ENCODE results near the gene APBB1.
"Not testable (repeated sequence)": the region's sequence is repeated elsewhere in the genome, so short reads cannot be mapped to it uniquely, and the experiment has no call there.

APBB1 gene

DNA sequence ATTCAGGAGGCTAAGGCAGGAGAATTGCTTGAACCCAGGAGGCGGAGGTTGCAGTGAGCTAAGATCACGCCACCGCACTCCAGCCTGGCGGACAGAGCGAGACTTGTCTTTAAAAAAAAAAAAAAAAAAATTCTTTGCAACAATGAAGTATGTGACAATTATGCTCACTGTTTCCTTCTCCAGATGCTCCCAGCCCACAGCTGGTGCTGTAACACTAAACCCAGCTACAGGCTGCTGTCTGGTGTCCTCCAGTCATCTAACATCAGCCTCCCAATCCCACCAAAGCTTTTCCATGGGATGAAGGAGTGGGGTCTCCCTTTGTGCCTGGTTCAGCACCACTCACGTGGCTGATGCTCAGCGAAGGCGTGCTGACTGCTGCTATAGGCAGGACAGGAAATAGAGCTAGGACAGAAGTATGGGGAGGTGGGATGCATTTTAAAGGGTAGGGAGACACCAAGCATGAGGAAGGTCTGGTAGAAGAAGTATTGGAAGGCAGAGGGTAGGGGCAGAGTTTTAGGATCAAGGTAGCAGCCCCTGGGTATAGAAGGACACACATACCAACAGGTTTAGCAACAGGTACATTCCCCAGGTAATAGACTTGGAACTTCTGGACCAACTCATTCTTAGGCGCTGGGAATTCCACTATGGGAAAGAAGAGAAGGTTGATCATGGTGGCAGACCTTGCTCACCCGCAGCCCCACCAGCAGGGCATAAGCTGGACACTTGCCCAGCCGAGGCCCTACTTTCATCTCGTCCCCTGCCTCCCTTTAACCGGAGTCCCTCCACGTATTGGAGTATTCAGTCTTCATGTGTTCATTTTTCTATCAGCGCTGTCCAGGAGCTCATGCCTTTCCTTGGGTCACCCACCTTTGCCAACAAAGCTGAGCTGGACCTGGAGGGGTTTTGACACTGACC, 18.2 kb downstream of the APBB1 start:
- no peak overlapping the region for H3K4me3 ChIP-seq (ENCODE audit: insufficient read length, low read depth)
- TF ChIP-seq SUZ12 (IDR thresholded peaks at IDR 0.05; ENCODE audit: extremely low read depth, insufficient read depth, insufficient read length) = no peak
- TF ChIP-seq ZNF274 (IDR thresholded peaks at IDR 0.05; ENCODE audit: low read depth, low read length) = no peak
- no peak for TF ChIP-seq YY1 (IDR thresholded peaks at IDR 0.05; ENCODE audit: insufficient read depth, insufficient read length)

GRCh38 chr11:6397636-6398035, 21.3 kb downstream of the APBB1 start:
- Histone ChIP-seq H3K9ac (ENCODE audit: insufficient read length, low read depth) (no peak overlapping the region), H3K27me3 (ENCODE audit: insufficient read depth, insufficient read length) (no peaks in the 10 kb centered on the region), H3K9me3 (ENCODE audit: insufficient read depth, low read length) (no peaks in the 10 kb centered on the region), H3K36me3 (ENCODE audit: insufficient read depth, insufficient read length, low read length) (peaks cover 33% of the 10 kb centered on the region), H3K4me3 (ENCODE audit: insufficient read length, low read depth) (no peak overlapping the region), H3K4me1 (ENCODE audit: insufficient read depth, insufficient read length) (no peaks in the 10 kb centered on the region)
- DNase-seq (ENCODE audit: low read depth, low spot score) = no peak
- no peak for TF ChIP-seq ZNF274 (IDR thresholded peaks at IDR 0.05; ENCODE audit: low read depth, low read length)
- TF ChIP-seq YY1 (IDR thresholded peaks at IDR 0.05; ENCODE audit: insufficient read depth, insufficient read length) = no peak
- TF ChIP-seq SUZ12 (IDR thresholded peaks at IDR 0.05; ENCODE audit: extremely low read depth, insufficient read depth, insufficient read length) = no peak

More for the DNA sequence above, 18.2 kb downstream of the APBB1 start:
- no peaks in the 10 kb centered on the region for H3K27me3 ChIP-seq (ENCODE audit: insufficient read depth, insufficient read length)
- no peaks in the 10 kb centered on the region for H3K9me3 ChIP-seq (ENCODE audit: insufficient read depth, low read length)
- no peak overlapping the region for H3K9ac ChIP-seq (ENCODE audit: insufficient read length, low read depth)
- no peak for DNase-seq (ENCODE audit: low read depth, low spot score)
- peaks cover 21% of the 10 kb centered on the region for H3K36me3 ChIP-seq (ENCODE audit: insufficient read depth, insufficient read length, low read length)
- peaks cover 11% of the 10 kb centered on the region for H3K4me1 ChIP-seq (ENCODE audit: insufficient read depth, insufficient read length)

DNA sequence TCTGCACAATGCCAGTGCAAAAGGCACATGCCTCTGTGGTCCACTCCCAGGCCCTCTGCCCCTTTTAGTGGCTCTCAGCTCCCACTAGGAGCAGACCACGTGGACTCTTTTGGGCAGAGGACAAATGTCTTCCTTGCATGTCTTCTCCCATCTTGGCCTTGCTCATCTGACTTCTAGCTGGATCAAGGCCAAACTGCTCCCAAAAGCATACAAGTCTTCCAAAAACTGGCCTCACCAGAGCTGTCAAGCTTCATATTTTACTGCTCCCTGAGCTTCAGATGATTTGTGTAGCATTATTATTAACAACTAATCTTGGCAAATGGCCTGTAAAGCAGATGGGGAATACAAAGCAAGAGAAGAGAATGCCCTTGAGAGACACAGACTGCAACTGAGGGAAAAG, 21.7 kb downstream of the APBB1 start:
- TF ChIP-seq ZNF274 (IDR thresholded peaks at IDR 0.05; ENCODE audit: low read depth, low read length) (no peak), YY1 (IDR thresholded peaks at IDR 0.05; ENCODE audit: insufficient read depth, insufficient read length) (no peak), SUZ12 (IDR thresholded peaks at IDR 0.05; ENCODE audit: extremely low read depth, insufficient read depth, insufficient read length) (no peak)
- H3K36me3 ChIP-seq (ENCODE audit: insufficient read depth, insufficient read length, low read length) = peaks cover 33% of the 10 kb centered on the region
- no peaks in the 10 kb centered on the region for H3K4me1 ChIP-seq (ENCODE audit: insufficient read depth, insufficient read length)
- H3K9ac ChIP-seq (ENCODE audit: insufficient read length, low read depth) = no peak overlapping the region
- no peak overlapping the region for H3K4me3 ChIP-seq (ENCODE audit: insufficient read length, low read depth)
- no peak for DNase-seq (ENCODE audit: low read depth, low spot score)
- no peaks in the 10 kb centered on the region for H3K27me3 ChIP-seq (ENCODE audit: insufficient read depth, insufficient read length)
- no peaks in the 10 kb centered on the region for H3K9me3 ChIP-seq (ENCODE audit: insufficient read depth, low read length)

DNA sequence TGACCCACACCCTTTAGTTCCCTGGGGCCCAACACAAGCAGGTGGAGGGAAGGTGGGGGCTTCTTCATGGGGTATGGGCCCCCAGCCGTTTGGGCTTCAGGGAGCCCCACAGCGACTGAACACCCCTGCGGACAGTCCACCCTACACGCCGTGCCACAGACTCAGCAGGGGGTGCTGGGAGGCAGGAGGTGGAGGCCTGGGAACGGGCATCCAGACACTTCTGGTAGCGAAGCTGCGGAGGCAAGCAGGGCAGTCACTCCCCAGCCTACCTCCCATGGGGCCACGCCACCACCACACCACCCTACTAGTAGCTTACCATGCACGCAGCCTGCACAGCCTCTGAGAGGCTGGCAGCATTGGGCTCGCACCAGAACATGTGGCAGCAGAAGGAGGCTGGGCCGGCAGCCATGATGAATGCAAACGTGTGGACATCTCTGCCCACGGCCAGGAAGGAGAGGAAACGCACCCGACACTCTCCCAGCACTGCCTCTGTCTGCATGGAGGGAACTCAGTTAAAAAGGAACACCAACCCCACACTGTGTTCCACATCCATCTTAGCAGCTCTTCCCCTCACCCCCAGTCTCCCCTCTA, 23.3 kb downstream of the APBB1 start:
- H3K9me3 ChIP-seq (ENCODE audit: insufficient read depth, low read length) = no peaks in the 10 kb centered on the region
- TF ChIP-seq SUZ12 (IDR thresholded peaks at IDR 0.05; ENCODE audit: extremely low read depth, insufficient read depth, insufficient read length) (no peak), ZNF274 (IDR thresholded peaks at IDR 0.05; ENCODE audit: low read depth, low read length) (no peak), YY1 (IDR thresholded peaks at IDR 0.05; ENCODE audit: insufficient read depth, insufficient read length) (no peak)
- no peak overlapping the region for H3K9ac ChIP-seq (ENCODE audit: insufficient read length, low read depth)
- peaks cover 8% of the 10 kb centered on the region for H3K27me3 ChIP-seq (ENCODE audit: insufficient read depth, insufficient read length)
- H3K4me1 ChIP-seq (ENCODE audit: insufficient read depth, insufficient read length) = peaks cover 6% of the 10 kb centered on the region
- H3K4me3 ChIP-seq (ENCODE audit: insufficient read length, low read depth) = no peak overlapping the region
- DNase-seq (ENCODE audit: low read depth, low spot score) = no peak
- H3K36me3 ChIP-seq (ENCODE audit: insufficient read depth, insufficient read length, low read length) = peaks cover 25% of the 10 kb centered on the region

GRCh38 chr11:6393989-6394670, 24.8 kb downstream of the APBB1 start:
- Histone ChIP-seq H3K27me3 (ENCODE audit: insufficient read depth, insufficient read length) (peaks cover 9% of the 10 kb centered on the region), H3K9ac (ENCODE audit: insufficient read length, low read depth) (no peak overlapping the region), H3K4me1 (ENCODE audit: insufficient read depth, insufficient read length) (peaks cover 6% of the 10 kb centered on the region), H3K9me3 (ENCODE audit: insufficient read depth, low read length) (no peaks in the 10 kb centered on the region), H3K36me3 (ENCODE audit: insufficient read depth, insufficient read length, low read length) (peaks cover 24% of the 10 kb centered on the region), H3K4me3 (ENCODE audit: insufficient read length, low read depth) (no peak overlapping the region)
- no peak for DNase-seq (ENCODE audit: low read depth, low spot score)
- TF ChIP-seq ZNF274 (IDR thresholded peaks at IDR 0.05; ENCODE audit: low read depth, low read length) = no peak
- TF ChIP-seq SUZ12 (IDR thresholded peaks at IDR 0.05; ENCODE audit: extremely low read depth, insufficient read depth, insufficient read length) = no peak

DNA sequence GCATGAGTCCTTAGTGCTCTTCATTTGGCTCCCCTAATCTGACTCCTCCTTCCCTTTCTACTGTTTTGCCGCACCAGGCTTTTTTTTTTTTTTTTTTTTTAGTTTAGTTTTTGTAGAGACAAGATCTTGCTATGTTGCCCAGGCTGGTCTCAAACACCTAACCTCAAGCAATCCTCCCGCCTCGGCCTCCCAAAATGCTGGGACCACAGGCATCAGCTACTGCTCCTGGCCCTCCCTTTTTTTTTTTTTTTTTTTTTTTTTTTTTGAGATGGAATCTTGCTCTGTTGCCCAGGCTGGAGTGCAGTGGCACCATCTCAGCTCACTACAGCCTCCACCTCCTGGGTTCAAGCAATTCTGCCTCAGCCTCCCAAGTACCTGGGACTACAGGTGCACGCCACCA, 26.6 kb downstream of the APBB1 start:
- H3K4me3 ChIP-seq (ENCODE audit: insufficient read length, low read depth); H3K9me3 ChIP-seq (ENCODE audit: insufficient read depth, low read length); H3K9ac ChIP-seq (ENCODE audit: insufficient read length, low read depth); DNase-seq (ENCODE audit: low read depth, low spot score); H3K4me1 ChIP-seq (ENCODE audit: insufficient read depth, insufficient read length); H3K27me3 ChIP-seq (ENCODE audit: insufficient read depth, insufficient read length): not testable (repeated sequence)
- H3K36me3 ChIP-seq (ENCODE audit: insufficient read depth, insufficient read length, low read length) = peaks cover 24% of the 10 kb centered on the region

GRCh38 chr11:6391537-6392134, 27.3 kb downstream of the APBB1 start:
- DNase-seq (ENCODE audit: low read depth, low spot score) = no peak
- Histone ChIP-seq H3K36me3 (ENCODE audit: insufficient read depth, insufficient read length, low read length) (peaks cover 24% of the 10 kb centered on the region), H3K4me1 (ENCODE audit: insufficient read depth, insufficient read length) (peaks cover 6% of the 10 kb centered on the region), H3K4me3 (ENCODE audit: insufficient read length, low read depth) (no peak overlapping the region), H3K27me3 (ENCODE audit: insufficient read depth, insufficient read length) (peaks cover 9% of the 10 kb centered on the region), H3K9me3 (ENCODE audit: insufficient read depth, low read length) (no peaks in the 10 kb centered on the region), H3K9ac (ENCODE audit: insufficient read length, low read depth) (no peak overlapping the region)
- TF ChIP-seq ZNF274 (IDR thresholded peaks at IDR 0.05; ENCODE audit: low read depth, low read length) (no peak), YY1 (IDR thresholded peaks at IDR 0.05; ENCODE audit: insufficient read depth, insufficient read length) (no peak), SUZ12 (IDR thresholded peaks at IDR 0.05; ENCODE audit: extremely low read depth, insufficient read depth, insufficient read length) (no peak)
